Measurements from ENCODE around the gene LYST.
"Not testable (repeated sequence)": the region's sequence is repeated elsewhere in the genome, so short reads cannot be mapped to it uniquely, and the experiment has no call there.

LYST gene

DNA sequence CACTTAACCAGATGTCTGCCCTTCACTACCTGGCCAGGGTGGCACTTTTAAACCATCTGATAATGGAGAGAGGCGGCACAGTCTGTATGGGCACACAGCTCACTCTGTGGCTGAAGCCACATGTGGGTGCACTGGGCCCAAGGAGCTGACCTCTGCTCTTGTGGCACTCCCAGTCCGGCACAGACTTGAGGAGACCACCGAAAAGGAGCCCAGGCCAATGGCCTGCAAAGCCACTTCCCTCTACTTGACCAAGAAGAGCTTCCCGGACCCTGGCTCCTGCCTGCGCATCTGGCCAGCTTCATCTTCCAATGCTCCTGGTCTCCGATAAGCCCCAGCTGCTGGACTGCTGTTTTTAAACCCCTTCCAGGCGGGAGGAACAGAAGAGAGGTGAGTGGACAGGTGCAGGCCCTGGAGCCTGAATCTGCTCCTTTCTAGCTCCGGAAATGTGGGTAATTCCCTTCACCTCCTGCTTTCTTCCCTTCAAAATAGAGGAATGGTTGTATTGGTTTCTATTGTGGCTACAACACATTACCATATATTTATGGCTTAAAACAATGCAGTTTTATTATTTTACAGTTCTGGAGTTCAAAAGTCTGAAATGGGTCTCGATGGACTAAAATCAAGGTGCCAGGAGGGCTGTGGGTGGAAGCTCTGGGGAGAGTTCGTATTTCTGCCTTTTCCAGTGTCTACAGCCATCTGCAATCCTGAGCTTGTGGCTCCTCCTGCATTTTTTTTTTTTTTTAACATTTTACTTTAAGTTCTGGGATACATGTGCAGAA is 228.8 kb downstream of the LYST start:
- Histone ChIP-seq H3K9ac (ENCODE audit: low read depth, low read length) (no peak overlapping the region), H3K27me3 (ENCODE audit: control insufficient read depth, insufficient read depth, low read length) (no peaks in the 10 kb centered on the region)

DNA sequence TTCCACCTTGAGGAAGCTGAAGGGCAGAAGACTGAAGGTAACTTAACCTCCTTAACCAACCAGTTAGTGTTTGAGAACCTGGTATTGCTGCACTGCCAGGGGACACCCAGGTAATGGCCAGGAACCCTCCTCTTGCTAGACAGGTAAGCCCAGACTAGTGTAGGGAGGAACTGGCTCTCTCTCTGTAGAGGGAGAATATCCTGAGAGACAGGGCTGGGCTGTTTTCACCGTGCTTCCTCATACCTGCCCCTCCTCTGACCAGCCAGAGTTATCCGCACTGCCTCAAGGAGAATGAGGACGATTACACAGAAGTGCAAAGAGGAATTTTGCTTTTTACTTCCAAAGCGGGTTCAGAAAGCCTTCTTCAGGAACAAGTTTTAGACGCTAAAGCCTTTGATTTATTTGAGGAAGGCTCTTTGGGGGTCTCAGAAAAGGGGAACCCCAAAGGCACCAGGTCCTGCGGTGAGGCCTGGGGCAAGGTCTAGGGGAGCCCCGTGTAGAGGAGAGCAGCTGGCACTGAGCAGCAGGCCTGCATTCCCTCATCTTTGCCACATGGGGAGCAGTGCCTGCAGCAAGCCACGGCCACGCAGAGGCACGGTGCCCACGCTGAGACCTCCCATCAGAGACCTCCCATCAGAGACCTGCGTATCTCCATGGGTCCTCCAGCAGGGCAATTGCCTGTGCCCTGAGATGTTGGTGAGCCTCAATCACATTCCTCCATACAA is 230.6 kb downstream of the LYST start:
- Histone ChIP-seq H3K4me3 (ENCODE audit: low read length) (no peak overlapping the region), H3K9ac (ENCODE audit: low read depth, low read length) (no peak overlapping the region), H3K9me3 (replicated peaks; ENCODE audit: low read length) (no peaks in the 10 kb centered on the region), H3K27me3 (ENCODE audit: control insufficient read depth, insufficient read depth, low read length) (no peaks in the 10 kb centered on the region), H3K4me2 (ENCODE audit: low read length) (no peak overlapping the region), H3K4me1 (ENCODE audit: control insufficient read depth, insufficient read depth, low read length) (peaks cover 13% of the 10 kb centered on the region), H3K36me3 (ENCODE audit: insufficient read depth, low read length) (no peaks in the 10 kb centered on the region)

More for the DNA sequence above, 228.8 kb downstream of the LYST start:
- Histone ChIP-seq H3K9me3 (replicated peaks; ENCODE audit: low read length) (no peaks in the 10 kb centered on the region), H3K4me2 (ENCODE audit: low read length) (no peak overlapping the region), H3K4me1 (ENCODE audit: control insufficient read depth, insufficient read depth, low read length) (peaks cover 3% of the 10 kb centered on the region), H3K4me3 (ENCODE audit: low read length) (no peak overlapping the region), H3K36me3 (ENCODE audit: insufficient read depth, low read length) (no peaks in the 10 kb centered on the region)

DNA sequence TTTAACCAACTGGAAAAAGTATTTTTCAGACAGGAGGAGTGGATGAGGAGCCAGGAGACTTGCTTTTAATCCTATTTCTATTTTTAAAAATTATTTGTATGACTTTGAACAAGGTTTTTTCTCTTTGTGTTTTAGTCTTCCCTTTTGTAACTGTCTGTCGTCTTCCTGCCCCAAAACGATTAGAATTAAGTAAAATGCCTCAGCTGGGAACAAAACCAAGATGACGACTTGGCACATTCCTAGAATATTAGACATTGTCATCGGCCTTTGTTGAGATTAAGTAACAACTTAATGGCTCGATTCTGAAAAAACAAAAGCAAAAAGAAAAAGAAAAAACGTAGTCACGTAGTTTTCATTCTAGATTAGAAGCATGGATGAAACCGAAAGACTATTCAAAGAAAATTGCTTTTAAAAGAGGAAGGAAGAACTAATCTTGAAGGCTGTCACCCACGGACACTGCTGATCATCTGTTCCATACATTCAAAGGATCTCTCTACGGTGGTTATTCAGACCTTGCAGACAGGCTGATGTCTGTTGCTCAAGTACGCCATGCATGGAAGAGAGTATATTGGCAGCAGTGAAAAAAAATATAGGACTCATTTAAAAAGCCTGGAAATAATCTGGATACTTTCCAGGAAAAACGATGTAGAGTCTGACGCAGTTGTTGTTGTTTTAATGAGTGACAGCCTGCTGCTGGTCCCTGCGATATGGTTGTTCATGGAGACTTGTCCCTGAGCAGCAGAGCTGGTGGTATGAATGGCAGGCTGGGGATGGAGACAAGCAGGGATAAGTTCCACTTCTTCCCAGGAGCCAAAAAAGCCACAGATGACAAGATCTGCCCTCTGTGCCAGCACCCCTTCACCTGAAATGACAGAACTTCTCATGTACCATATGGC is 234.0 kb downstream of the LYST start:
- no peaks in the 10 kb centered on the region for H3K36me3 ChIP-seq (ENCODE audit: insufficient read depth, low read length)
- H3K9me3 ChIP-seq (replicated peaks; ENCODE audit: low read length): no peaks in the 10 kb centered on the region
- H3K9ac ChIP-seq (ENCODE audit: low read depth, low read length): peak overlapping the region; percentile 54
- peaks cover 13% of the 10 kb centered on the region for H3K4me1 ChIP-seq (ENCODE audit: control insufficient read depth, insufficient read depth, low read length)
- no peaks in the 10 kb centered on the region for H3K27me3 ChIP-seq (ENCODE audit: control insufficient read depth, insufficient read depth, low read length)
- H3K4me3 ChIP-seq (ENCODE audit: low read length): peak overlapping the region; percentile 61
- peak overlapping the region; percentile 76 for H3K4me2 ChIP-seq (ENCODE audit: low read length)

DNA sequence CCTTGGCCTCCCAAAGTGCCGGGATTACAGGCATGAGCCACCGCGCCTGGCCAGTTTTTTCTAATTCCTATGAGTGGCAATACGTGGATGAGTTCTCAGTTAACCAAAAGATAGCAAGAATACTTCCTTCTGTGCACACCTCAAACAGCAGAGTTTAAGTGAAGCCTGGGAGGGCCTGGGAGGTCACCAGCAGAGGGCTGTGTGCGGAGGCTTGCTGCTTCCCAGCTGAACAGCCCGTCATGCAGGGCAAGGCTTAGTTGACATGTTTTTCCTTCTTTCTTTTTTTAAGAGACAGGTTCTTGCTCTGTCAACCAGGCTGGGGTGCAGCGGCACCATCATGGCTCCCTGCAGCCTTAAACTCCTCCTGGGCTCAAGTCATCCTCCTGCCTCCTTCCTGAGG is 234.9 kb downstream of the LYST start:
- Histone ChIP-seq H3K27me3 (ENCODE audit: control insufficient read depth, insufficient read depth, low read length) (no peaks in the 10 kb centered on the region), H3K9me3 (replicated peaks; ENCODE audit: low read length) (no peaks in the 10 kb centered on the region), H3K9ac (ENCODE audit: low read depth, low read length) (peak overlapping the region; percentile 54), H3K4me1 (ENCODE audit: control insufficient read depth, insufficient read depth, low read length) (peaks cover 13% of the 10 kb centered on the region), H3K4me3 (ENCODE audit: low read length) (no peak overlapping the region), H3K36me3 (ENCODE audit: insufficient read depth, low read length) (no peaks in the 10 kb centered on the region), H3K4me2 (ENCODE audit: low read length) (peak overlapping the region; percentile 76)

DNA sequence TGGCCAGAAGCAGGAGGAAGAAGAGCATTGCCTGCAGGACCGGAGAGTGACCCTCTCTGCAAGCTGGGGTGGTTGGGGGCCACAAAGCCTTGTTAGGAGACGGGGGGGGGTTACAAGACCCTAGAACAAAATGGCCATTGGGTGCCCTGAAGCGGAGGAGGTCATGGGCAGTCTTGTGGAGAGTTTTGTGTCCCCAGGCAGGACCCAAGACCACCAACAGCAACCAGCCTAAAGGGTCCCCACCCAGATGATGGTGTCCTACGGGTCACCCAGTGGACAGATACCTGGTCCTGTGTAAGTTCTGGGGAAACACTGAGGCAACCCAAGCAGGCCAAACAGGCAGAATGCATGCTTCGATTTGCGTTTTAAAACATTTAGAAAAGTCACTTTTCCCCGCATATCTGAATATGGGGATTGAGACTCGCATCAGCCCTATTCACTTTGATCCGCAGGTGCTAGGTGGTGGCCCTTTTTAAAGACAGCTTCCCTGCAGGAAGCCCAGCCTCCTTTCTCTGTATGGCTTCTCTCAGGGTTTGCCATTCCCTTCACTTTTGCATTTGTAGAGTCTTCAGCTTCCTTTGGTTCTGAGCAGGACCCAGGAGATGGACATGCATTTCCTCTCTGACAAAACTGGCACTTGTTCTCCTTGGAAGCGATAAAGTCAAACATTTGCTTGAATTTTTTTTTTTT is 238.2 kb downstream of the LYST start:
- Histone ChIP-seq H3K27me3 (ENCODE audit: control insufficient read depth, insufficient read depth, low read length) (no peaks in the 10 kb centered on the region), H3K4me1 (ENCODE audit: control insufficient read depth, insufficient read depth, low read length) (peaks cover 21% of the 10 kb centered on the region), H3K9me3 (replicated peaks; ENCODE audit: low read length) (no peaks in the 10 kb centered on the region), H3K9ac (ENCODE audit: low read depth, low read length) (no peak overlapping the region), H3K4me3 (ENCODE audit: low read length) (no peak overlapping the region), H3K36me3 (ENCODE audit: insufficient read depth, low read length) (no peaks in the 10 kb centered on the region), H3K4me2 (ENCODE audit: low read length) (no peak overlapping the region)

DNA sequence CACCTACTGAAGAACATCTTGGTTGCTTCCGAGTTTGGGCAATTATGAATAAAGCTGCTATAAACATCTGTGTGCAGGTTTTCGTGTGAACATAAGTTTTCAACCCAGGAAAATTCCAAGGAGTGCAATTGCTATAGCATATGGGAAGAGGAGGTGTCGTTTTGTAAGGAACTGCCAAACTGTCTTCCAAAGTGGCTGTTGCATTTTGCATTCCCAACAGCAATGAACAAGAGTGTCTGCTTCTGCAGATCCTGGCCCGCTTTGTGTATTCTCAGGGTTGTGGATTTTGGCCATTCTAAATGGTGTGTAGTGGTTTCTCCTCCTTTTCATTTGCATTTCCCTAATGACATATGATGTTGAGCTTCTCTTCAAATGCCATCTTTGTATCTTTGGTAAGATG is 240.9 kb downstream of the LYST start:
- Histone ChIP-seq H3K4me3 (ENCODE audit: low read length) (no peak overlapping the region), H3K9ac (ENCODE audit: low read depth, low read length) (no peak overlapping the region), H3K4me1 (ENCODE audit: control insufficient read depth, insufficient read depth, low read length) (peaks cover 8% of the 10 kb centered on the region), H3K9me3 (replicated peaks; ENCODE audit: low read length) (no peaks in the 10 kb centered on the region), H3K36me3 (ENCODE audit: insufficient read depth, low read length) (no peaks in the 10 kb centered on the region), H3K27me3 (ENCODE audit: control insufficient read depth, insufficient read depth, low read length) (no peaks in the 10 kb centered on the region), H3K4me2 (ENCODE audit: low read length) (no peak overlapping the region)

DNA sequence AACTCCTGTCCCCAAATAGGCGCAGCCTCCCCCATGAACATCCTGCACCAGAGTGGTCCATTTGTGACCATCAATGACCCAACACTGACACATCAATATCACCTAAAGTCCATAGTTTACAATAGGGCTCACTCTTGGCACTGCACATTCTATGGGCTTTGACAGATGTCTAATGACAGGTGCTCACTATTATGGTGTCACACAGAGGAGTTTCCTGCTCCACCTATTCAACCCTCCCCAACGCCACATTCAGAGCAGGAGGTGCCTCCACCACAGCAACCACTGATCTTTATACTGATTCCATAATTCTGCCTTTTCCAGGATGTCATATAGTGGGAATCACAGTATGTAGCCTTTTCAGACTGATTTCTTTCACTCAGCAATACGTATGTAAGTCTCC is 241.4 kb downstream of the LYST start:
- H3K4me1 ChIP-seq (ENCODE audit: control insufficient read depth, insufficient read depth, low read length): peaks cover 8% of the 10 kb centered on the region

DNA sequence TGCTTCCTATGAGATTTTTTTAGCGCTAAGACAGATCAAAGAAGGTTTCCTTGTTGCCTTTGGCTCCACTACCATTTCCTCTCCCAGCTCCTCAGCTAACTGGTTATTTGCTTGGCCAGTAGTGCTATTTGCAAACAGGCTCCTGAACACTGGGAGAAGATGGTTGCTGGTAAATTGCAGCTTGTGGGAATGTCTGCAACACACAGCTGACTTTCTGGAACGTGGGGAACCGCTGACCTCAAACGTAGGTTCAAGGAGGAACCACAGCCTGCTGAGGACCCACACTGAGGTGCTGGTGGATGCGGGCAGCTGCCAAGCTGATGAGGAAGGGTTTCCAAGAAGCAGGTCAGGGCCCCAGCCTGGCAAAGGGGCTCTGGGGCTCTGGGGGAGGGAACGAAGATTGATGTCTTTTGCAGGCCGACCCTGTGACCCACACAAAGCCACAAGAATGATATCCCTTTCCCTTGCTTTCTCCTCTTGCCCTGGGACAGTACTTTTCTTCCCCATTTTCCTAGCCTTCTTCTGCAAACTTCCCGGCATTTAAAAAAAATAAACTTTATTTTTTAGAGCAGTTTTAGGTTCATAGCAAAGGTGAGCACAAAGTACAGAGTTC is 241.9 kb downstream of the LYST start:
- no peaks in the 10 kb centered on the region for H3K27me3 ChIP-seq (ENCODE audit: control insufficient read depth, insufficient read depth, low read length)
- peaks cover 8% of the 10 kb centered on the region for H3K4me1 ChIP-seq (ENCODE audit: control insufficient read depth, insufficient read depth, low read length)
- H3K9me3 ChIP-seq (replicated peaks; ENCODE audit: low read length): no peaks in the 10 kb centered on the region
- H3K9ac ChIP-seq (ENCODE audit: low read depth, low read length): no peak overlapping the region
- H3K4me2 ChIP-seq (ENCODE audit: low read length): no peak overlapping the region
- no peaks in the 10 kb centered on the region for H3K36me3 ChIP-seq (ENCODE audit: insufficient read depth, low read length)
- H3K4me3 ChIP-seq (ENCODE audit: low read length): no peak overlapping the region

More for the DNA sequence above, 241.4 kb downstream of the LYST start:
- Histone ChIP-seq H3K9me3 (replicated peaks; ENCODE audit: low read length) (no peaks in the 10 kb centered on the region), H3K9ac (ENCODE audit: low read depth, low read length) (no peak overlapping the region), H3K36me3 (ENCODE audit: insufficient read depth, low read length) (no peaks in the 10 kb centered on the region), H3K4me2 (ENCODE audit: low read length) (no peak overlapping the region), H3K27me3 (ENCODE audit: control insufficient read depth, insufficient read depth, low read length) (no peaks in the 10 kb centered on the region), H3K4me3 (ENCODE audit: low read length) (no peak overlapping the region)

DNA sequence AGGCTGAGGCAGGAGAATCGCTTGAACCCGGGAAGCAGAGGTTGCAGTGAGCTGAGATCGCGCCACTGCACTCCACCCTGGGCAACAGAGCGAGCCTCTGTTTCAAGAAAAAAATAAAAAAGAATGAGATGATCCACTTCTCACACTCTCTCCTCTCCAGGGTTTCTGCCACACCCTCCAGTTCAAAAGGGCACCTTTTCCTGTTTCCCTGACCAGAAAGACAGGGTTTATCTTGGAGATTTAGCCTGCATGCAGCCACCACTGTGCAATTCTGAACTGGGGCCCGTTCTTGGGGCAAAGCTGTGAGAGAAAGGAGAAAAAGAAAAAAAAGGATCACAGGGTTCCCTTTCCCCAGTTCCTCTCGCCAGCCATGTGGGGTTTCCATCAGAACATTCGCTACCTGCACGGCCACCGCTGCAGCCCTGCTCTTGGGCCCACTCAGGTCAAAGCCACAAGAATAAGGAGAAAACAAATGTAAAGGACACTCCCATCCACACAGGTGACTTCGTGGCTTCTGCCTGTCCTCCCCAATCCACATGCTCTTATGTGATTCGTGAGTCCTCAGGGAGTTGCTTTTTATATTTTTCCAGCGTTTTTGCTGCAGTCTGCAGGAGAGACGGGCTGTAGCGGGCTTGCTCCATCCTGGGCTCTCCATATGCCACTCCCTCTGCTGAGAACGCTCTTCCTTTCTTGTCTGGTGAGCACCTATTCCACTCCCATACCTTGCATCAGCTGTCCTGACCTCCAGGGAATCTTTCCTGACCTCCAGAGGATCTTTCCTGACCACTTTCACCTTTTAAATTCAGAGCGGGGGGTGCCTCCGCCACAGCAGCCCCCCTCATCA is 243.5 kb downstream of the LYST start:
- Histone ChIP-seq H3K27me3 (ENCODE audit: control insufficient read depth, insufficient read depth, low read length) (no peaks in the 10 kb centered on the region), H3K4me2 (ENCODE audit: low read length) (no peak overlapping the region), H3K9me3 (replicated peaks; ENCODE audit: low read length) (no peaks in the 10 kb centered on the region), H3K4me3 (ENCODE audit: low read length) (no peak overlapping the region), H3K36me3 (ENCODE audit: insufficient read depth, low read length) (no peaks in the 10 kb centered on the region), H3K9ac (ENCODE audit: low read depth, low read length) (no peak overlapping the region), H3K4me1 (ENCODE audit: control insufficient read depth, insufficient read depth, low read length) (peaks cover 11% of the 10 kb centered on the region)

DNA sequence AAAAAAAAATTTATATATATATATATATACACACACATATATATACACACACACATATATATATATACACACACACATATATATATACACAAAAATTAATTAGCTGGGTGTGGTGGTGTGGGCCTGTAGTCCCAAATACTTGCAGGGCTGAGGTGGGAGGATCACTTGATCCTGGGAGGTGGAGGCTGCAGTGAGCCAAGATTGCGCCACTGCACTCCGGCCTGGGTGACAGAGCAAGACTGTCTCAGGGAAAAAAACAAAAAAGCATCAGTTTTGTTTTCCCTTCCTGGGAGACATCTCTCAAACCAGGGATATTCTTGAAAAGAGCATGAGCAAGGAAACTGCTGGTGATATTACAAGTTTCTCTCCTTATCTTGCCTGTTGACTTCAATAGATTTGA is 247.6 kb downstream of the LYST start:
- not testable (repeated sequence) for H3K4me2 ChIP-seq (ENCODE audit: low read length); H3K4me3 ChIP-seq (ENCODE audit: low read length); H3K9me3 ChIP-seq (replicated peaks; ENCODE audit: low read length); H3K4me1 ChIP-seq (ENCODE audit: control insufficient read depth, insufficient read depth, low read length); H3K9ac ChIP-seq (ENCODE audit: low read depth, low read length); H3K27me3 ChIP-seq (ENCODE audit: control insufficient read depth, insufficient read depth, low read length); H3K36me3 ChIP-seq (ENCODE audit: insufficient read depth, low read length)

Measured in skeletal muscle satellite cell (primary cell).